GM18867 (cell line): ENCODE results near the gene ZNF780A.
"Not testable (repeated sequence)": the region's sequence is repeated elsewhere in the genome, so short reads cannot be mapped to it uniquely, and the experiment has no call there.

Experiments
- ATAC-seq: cut with Tn5 transposase; IDR thresholded peaks from one replicate; pipeline ENCODE4 v1.9.1; 2021; ENCODE audit warnings: mild to moderate bottlenecking, moderate library complexity; ENCODE audit not compliant: unreplicated experiment

The ZNF780A gene

DNA sequence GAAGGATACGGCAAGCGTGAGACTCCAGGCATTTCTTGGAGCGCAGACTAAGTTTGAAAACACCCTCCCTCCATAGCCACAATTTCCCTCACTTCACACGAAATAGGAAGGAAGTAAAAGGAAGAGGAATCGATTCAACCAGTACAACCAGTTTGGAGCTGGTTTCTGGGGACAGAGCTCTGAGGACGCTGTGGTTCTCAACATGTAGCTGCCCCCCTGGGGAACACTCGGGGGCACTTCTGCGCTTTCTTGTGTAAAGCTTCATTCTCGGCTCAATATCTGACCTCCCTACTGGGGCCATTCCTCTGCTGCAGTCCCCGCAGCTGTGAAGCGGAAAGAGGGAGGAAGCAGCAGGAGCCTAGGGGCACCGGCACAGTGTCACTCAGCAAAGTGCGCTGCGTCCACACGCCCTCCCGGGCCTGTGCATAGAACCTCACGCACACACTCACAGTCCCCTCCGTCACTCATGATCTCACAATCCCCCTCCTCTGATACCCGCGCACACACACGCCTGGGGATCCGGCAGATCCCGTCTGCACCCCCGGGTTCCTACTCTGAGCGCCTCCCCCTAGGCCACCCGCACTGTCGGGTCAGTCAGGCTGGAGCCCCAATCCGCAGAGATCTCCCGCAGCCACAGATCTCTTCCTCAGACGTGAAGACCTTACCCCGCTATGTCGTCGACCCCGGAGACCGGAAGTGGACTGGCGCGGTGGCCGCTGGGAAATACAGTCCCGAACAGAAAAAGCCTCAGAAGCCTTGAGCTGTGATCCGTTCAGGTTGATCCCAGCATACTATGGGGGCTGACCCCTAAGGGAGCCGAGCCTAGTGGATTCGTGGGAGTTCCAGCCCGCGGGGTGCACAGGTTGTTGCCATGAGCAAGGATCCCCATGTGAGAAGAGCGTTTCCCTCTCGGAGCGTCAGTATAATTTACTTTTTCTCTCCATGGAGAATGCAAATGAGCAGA is at the start of gene ZNF780A:
Gene ZNF780A (minus strand): TSS at position 703 of the 964 bp plus-strand sequence. CDS start 6,190 bp downstream, outside the sequence.
- peak; percentile 70 for ATAC-seq

GRCh38 chr19:40139533-40140287 is 49.0 kb upstream of the ZNF780A start:
- ATAC-seq: no peak

DNA sequence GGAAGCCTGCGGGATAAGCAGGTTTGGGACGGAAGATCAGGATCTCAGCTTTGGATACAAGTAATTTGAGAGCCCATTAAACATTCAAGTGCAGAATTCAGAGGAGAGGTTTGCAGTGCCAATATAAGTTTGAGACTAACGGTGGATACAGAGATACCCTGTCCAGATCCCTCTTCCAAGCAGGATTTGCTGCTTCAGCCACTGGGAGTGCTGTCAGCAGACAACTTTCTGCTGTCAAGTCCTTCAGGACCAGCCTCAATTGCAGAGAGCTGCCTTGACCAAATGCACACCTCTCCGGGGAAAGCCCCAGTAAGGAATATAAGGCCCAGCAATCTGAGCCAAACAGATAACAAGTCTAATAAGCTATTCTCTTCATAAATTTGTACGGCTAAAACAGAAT is 46.1 kb upstream of the ZNF780A start:
- no peak for ATAC-seq

GRCh38 chr19:40134866-40135265 is 44.1 kb upstream of the ZNF780A start:
- no peak for ATAC-seq

GRCh38 chr19:40133491-40133890 is 42.7 kb upstream of the ZNF780A start:
- no peak for ATAC-seq

- ATAC-seq: no peak
Measured at GRCh38 chr19:40130013-40130412, 39.3 kb upstream of the ZNF780A start.

GRCh38 chr19:40129425-40129824 is 38.7 kb upstream of the ZNF780A start:
- no peak for ATAC-seq

DNA sequence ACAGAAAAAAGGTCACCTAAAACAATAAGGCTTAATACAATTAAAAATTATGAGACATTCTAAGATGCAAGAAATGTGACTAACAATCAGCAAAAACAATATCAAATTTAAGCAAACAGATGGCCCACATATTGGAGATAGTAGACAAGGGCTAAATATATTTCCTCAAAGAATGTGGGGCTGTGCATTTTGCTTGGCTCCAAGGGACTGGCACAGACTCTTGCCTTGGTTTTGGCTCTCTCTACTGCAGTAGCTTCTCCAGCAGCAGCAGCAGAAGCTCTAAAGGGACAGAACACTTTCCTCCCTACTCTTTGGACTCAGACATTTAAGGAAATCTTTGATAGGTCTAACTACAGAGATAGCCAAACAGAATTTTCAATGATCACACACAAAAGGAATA is 38.2 kb upstream of the ZNF780A start:
- ATAC-seq: no peak

- no peak for ATAC-seq
Measured at GRCh38 chr19:40119380-40119779, 28.6 kb upstream of the ZNF780A start.

GRCh38 chr19:40118638-40119037 is 27.9 kb upstream of the ZNF780A start:
- ATAC-seq: not testable (repeated sequence)

- ATAC-seq: no peak
Measured at GRCh38 chr19:40116075-40116474, 25.3 kb upstream of the ZNF780A start.

DNA sequence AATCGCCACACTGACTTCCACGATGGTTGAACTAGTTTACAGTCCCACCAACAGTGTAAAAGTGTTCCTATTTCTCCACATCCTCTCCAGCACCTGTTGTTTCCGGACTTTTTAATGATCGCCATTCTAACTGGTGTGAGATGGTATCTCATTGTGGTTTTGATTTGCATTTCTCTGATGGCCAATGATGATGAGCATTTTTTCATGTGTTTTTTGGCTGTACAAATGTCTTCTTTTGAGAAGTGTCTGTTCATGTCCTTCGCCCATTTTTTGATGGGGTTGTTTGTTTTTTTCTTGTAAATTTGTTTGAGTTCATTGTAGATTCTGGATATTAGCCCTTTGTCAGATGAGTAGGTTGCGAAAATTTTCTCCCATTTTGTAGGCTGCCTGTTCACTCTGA is 23.4 kb upstream of the ZNF780A start:
- not testable (repeated sequence) for ATAC-seq

GRCh38 chr19:40112271-40112670 is 21.5 kb upstream of the ZNF780A start:
- not testable (repeated sequence) for ATAC-seq

DNA sequence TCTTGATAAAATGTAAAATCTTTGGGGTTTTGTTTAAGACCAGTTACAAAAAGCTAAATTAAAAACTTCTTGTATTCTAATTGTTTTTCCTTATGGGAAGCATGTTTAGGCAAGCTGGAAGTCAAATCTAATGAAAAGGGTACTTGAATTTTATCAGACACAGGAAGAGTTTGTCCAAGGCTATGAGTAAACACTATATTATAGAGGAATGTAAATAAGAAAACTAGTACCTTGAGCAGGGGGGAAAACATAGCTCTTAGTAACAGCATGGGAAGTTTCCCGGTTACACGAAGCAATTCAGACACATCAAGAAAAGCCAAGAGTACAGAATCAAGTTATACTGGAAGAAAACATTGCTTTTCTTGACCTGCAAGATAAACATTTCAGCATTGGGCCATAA is 19.8 kb upstream of the ZNF780A start:
- no peak for ATAC-seq

DNA sequence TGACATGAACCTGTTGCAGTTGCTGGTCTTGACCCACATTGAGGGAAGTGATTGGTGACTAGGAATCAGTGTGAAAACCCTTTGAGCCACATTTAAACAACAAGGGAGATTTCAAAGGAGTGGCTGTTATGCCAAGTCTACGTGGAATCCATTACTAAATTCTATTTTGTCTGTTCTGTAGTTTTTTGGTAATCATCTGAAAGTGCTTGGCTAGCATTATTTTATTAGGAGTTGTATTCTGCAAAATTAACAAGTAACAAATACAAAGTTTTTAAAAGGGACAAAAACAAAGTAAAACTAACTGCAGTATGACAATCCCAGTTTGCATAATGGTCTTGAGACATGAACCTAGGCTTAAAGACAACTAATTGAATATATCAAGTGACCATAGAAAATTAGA is 14.0 kb upstream of the ZNF780A start:
- ATAC-seq: no peak

DNA sequence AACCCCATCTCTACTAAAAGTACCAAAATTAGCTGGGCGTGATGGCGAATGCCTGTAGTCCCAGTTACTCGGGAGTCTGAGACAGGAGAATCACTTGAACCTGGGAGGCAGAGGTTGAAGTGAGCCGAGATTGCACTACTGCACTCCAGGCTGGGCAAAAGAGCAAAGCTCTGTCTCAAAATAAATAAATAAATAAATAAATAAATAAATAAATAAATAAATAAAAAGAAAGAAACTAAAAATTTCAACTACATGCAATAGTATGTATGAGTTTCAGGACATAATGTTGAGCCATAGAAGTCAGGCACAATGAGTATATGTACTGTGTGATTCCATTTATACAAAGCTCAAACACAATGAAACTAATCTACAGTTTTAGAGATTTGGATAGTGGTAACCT is 12.9 kb upstream of the ZNF780A start:
- no peak for ATAC-seq

- no peak for ATAC-seq
Measured at GRCh38 chr19:40101813-40102212, 11.1 kb upstream of the ZNF780A start.

GRCh38 chr19:40093416-40093815 is 2.7 kb upstream of the ZNF780A start:
- no peak for ATAC-seq

DNA sequence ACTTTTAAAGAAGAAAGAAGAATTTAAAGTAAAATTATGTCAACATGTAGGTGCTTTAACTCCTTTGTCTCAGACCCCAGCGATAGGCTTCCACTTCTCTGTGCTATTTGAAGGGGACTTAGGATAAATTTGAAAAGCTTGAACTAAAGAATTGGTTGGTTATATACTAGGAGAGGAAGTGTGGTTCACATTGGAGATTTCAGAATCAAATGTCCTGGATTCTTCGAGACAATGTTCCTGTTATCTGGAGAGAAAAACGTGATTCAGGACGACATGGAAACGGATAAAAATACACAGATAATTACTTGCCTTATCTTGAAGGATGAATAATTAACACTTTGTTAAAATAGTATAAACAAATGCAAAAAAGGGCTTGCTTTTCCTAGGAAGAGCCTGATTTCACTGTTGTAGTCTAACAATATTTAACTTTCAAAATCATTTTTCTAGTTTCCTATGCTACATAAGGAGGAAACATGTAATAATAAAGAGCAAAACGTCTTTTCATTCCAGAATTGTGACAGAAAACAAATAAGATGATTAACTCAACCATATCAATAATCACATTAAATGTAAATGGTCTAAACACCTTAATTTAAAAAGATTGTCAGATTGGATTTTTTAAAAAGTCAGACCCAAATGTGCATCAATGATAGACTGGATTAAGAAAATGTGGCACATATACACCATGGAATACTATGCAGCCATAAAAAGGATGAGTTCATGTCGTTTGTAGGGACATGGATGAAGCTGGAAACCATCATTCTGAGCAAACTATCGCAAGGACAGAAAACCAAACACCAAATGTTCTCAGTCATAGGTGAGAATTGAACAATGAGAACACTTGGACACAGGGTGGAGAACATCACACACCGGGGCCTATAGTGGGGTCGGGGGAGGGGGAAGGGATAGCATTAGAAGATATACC is 724 bp upstream of the ZNF780A start:
- no peak for ATAC-seq

DNA sequence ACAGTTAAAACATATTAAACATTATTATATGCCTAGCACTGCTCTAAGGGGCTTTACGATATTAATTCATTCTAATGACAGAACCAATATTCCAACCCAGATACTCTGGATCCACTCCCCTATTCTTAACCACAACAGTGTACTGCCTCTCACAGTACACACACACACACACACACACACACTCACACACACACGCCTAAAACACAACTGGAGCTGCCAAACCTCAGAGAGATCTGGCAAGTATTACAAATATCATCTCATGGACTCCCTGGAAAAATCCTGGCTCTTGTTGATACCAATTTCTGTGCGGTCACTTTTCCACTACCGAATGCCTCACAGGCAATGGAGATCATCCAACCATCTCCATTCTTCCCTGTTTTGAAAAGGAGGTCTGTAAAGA is 1.3 kb downstream of the ZNF780A start:
- no peak for ATAC-seq
